ENCODE measurements around the gene ATG4B. TPM values are rescaled to one million over a fixed set of nuclear protein-coding genes. Genes with fewer than 3 reads are reported as not detected.

The ATG4B gene
- total and polyA plus RNA-seq, 2 experiments from 2014 or later, result 65.3 to 85.5 TPM

DNA sequence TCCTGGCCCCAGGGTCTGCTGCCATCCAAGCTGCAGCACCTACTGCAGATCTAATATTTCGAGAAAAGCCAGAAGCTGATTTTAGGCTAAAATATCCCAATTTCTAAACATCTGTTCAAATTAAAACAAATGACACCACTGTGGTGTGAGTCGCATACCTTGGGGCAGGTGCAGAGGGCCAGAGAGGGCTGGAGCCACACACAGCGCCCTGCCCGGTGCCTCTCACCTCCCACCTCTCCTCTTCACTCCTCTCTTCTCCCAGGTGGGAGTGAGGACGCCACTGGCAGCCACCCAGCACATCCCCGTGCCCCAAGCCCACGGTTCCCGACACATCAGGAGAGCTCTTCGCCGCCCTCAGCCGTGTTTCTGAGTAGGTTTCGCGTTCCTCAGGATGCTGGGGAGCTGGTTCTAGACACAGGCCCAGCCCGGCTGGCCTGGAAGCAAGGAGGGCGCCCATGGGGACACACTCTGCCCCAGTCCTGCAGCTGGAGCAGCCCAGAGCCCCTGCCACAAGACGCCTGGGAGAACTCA, 21.9 kb upstream of the ATG4B start:
- TF ChIP-seq EZH2phosphoT487 (IDR thresholded peaks at IDR 0.05; ENCODE audit: insufficient read depth, low read depth) (no peak), EZH2 (IDR thresholded peaks at IDR 0.05; ENCODE audit: insufficient read depth, poor library complexity, severe bottlenecking) (no peak)
- in situ Hi-C loops (cut with MboI), result no loop called here
- no peaks in the 10 kb centered on the region for H3K9me2 ChIP-seq (ENCODE audit: insufficient read depth)
- no peak overlapping the region for H3K27ac ChIP-seq
- no peaks in the 10 kb centered on the region for H3K9me3 ChIP-seq (ENCODE audit: low read depth)
- peaks cover 35% of the 10 kb centered on the region for H3F3A ChIP-seq (ENCODE audit: insufficient read depth)
- H3K4me1 ChIP-seq (ENCODE audit: insufficient read depth), result 0 out of 2 replicates have a peak, but pooled peaks cover 2% of the 10 kb centered on the region
- no peaks in the 10 kb centered on the region for H3K27me3 ChIP-seq (replicated peaks; ENCODE audit: insufficient read depth)
- WGBS, 2 experiments (ENCODE audit: low coverage in 1 of 2, low lambda C conversion rate in 2 of 2, missing lambda C conversion rate in 2 of 2), result 94 to 97% methylated on average over 16 of the region's 16 CpGs
- H3K4me3 ChIP-seq, result no peak overlapping the region
- 0 out of 2 replicates have a peak, but pooled peaks cover 3% of the 10 kb centered on the region for H4K20me1 ChIP-seq (ENCODE audit: insufficient read depth)
- DNase-seq, result no peak
- no peak overlapping the region for H3K9ac ChIP-seq
- 0 out of 2 replicates have a peak, but pooled peaks cover 3% of the 10 kb centered on the region for H3K36me3 ChIP-seq (ENCODE audit: low read depth)
- peaks cover 89% of the 10 kb centered on the region for H3K79me2 ChIP-seq (ENCODE audit: insufficient read depth)
- no peak overlapping the region for H3K4me2 ChIP-seq (ENCODE audit: unreplicated experiment)
- H2AFZ ChIP-seq, result no peak overlapping the region

DNA sequence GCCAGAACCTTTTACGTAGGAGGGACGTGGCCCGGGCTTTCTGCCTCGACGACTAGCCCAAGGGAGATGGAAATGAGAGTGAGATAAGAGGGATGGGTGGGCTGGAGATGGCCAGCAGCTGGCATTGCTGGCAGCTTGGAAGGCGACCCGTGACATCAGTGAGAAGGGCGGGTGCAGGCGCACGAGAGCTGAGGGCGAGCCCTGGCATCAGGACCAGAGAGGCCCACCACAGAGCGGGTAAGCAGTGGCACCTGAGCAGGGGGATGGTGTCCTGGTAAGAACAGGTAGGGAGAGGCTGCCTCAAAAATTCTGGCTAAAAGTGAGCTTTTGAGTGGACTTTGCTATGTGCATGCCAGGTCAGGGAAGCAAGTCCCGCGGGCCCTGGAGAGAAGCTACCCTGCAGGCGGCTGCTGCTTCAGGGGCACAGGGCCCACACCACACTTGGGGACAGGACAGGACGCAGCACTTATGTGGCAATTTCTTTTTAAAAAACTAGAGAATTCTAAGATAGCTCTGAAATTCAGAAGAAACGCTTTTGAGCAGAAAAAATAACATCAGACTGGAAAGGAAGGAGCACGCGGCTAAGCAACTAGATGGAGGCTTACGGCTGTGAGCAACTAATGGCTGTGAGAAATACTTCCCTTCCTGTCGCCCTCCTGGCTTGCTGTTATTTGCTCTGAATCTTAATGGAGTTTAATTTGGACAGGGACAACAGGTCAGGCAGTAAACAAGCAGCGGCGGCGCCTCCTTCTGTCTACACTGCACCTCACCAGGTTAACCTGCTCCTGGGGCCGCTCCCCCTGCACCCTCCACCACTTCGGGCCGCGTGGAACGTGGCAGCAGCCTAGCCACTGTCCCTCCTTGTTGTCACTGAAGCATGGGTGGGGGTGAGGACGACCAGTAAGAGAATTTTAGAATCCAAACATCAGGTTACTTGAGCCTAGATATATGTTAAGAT, 21.0 kb upstream of the ATG4B start:
- Histone ChIP-seq H3K27me3 (replicated peaks; ENCODE audit: insufficient read depth) (no peaks in the 10 kb centered on the region), H2AFZ (no peak overlapping the region), H3K4me2 (ENCODE audit: unreplicated experiment) (no peak overlapping the region), H4K20me1 (ENCODE audit: insufficient read depth) (0 out of 2 replicates have a peak, but pooled peaks cover 3% of the 10 kb centered on the region), H3K4me1 (ENCODE audit: insufficient read depth) (no peaks in the 10 kb centered on the region), H3K9ac (no peak overlapping the region), H3F3A (ENCODE audit: insufficient read depth) (peaks cover 40% of the 10 kb centered on the region), H3K79me2 (ENCODE audit: insufficient read depth) (peaks cover 90% of the 10 kb centered on the region), H3K36me3 (ENCODE audit: low read depth) (0 out of 2 replicates have a peak, but pooled peaks cover 3% of the 10 kb centered on the region), H3K4me3 (no peak overlapping the region), H3K9me2 (ENCODE audit: insufficient read depth) (no peaks in the 10 kb centered on the region), H3K9me3 (ENCODE audit: low read depth) (no peaks in the 10 kb centered on the region), H3K27ac (no peak overlapping the region)
- in situ Hi-C loops (cut with MboI), result no loop called here
- 93 to 95% methylated on average over 30 of the region's 30 CpGs for WGBS, 2 experiments (ENCODE audit: low coverage in 1 of 2, low lambda C conversion rate in 2 of 2, missing lambda C conversion rate in 2 of 2)
- DNase-seq, result no peak
- TF ChIP-seq EZH2phosphoT487 (IDR thresholded peaks at IDR 0.05; ENCODE audit: insufficient read depth, low read depth) (no peak), EZH2 (IDR thresholded peaks at IDR 0.05; ENCODE audit: insufficient read depth, poor library complexity, severe bottlenecking) (no peak)

DNA sequence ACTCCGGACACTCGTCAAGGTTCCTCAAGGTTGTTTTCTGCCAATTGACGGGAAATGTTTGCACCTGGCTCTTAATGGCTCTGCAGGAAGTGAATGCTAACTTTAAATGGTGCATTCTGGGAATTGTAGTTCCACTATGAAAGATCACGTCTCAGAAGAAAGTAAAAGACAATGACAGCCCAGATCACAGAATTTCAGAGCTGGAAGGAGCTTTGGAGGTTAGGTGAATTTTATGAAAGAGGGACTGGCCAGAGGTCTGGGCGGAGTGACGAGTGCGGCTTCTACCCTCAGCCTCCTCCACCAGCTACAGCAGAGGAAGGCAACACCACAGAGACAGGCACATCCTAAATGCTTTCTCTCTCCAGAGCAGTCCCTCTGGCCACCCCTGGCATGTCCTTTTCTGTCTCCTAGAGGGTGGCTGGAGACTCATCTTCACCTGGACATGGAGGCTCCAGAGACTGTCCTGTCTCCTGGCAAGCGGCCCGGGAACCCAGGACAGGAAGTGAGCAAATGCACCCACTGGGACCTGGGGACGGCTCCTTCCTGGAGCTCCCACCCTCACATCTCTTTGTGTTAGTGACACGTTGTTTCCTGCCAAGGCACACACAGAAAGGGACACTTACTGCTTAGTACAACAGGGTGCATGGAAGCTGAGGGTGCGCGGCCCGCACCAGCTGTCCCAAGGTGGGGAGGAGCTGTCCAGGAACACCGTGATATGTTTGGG, 19.9 kb upstream of the ATG4B start:
- Histone ChIP-seq H3K4me3 (no peak overlapping the region), H3K27me3 (replicated peaks; ENCODE audit: insufficient read depth) (no peaks in the 10 kb centered on the region), H3F3A (ENCODE audit: insufficient read depth) (peaks cover 44% of the 10 kb centered on the region), H3K9ac (no peak overlapping the region), H3K27ac (no peak overlapping the region), H3K9me2 (ENCODE audit: insufficient read depth) (no peaks in the 10 kb centered on the region), H3K36me3 (ENCODE audit: low read depth) (0 out of 2 replicates have a peak, but pooled peaks cover 3% of the 10 kb centered on the region), H3K9me3 (ENCODE audit: low read depth) (no peaks in the 10 kb centered on the region), H2AFZ (no peak overlapping the region), H3K4me2 (ENCODE audit: unreplicated experiment) (no peak overlapping the region), H3K79me2 (ENCODE audit: insufficient read depth) (peaks cover 90% of the 10 kb centered on the region), H4K20me1 (ENCODE audit: insufficient read depth) (peaks cover 8% of the 10 kb centered on the region; the same call in 1 of the 2 replicates), H3K4me1 (ENCODE audit: insufficient read depth) (no peaks in the 10 kb centered on the region)
- DNase-seq, result no peak
- 89 to 95% methylated on average over 14 to 15 of the region's 15 CpGs for WGBS, 2 experiments (ENCODE audit: low coverage in 1 of 2, low lambda C conversion rate in 2 of 2, missing lambda C conversion rate in 2 of 2)
- TF ChIP-seq EZH2phosphoT487 (IDR thresholded peaks at IDR 0.05; ENCODE audit: insufficient read depth, low read depth), result no peak
- no peak for TF ChIP-seq EZH2 (IDR thresholded peaks at IDR 0.05; ENCODE audit: insufficient read depth, poor library complexity, severe bottlenecking)
- in situ Hi-C loops (cut with MboI), result no loop called here

DNA sequence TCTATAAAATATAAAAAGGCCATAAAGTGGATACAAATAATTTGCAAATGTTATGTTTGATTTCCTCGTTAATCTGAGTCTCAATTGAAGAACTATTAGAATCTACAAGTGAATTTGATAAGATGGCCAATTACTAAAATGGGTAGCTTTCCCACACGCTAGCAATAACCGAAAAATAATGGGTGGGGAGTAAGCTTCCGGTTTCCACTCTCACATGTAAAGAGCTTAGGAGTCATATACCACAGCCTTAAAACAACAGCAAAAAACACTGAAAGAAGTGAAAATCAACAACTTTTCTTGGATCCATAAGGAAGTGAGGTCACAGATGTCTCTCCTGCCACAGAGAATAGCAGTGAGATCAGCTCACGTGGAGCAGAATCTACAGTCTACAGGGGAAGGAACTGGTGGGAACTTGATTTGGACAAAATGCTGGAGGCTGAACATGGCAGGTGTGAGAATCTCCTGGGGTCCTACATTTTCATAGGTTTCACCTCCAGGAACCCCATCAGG, 19.1 kb upstream of the ATG4B start:
- no peaks in the 10 kb centered on the region for H3K4me1 ChIP-seq (ENCODE audit: insufficient read depth)
- DNase-seq, result no peak
- peaks cover 8% of the 10 kb centered on the region; the same call in 1 of the 2 replicates for H4K20me1 ChIP-seq (ENCODE audit: insufficient read depth)
- H3K9me3 ChIP-seq (ENCODE audit: low read depth), result no peaks in the 10 kb centered on the region
- H3K9ac ChIP-seq, result no peak overlapping the region
- 0 out of 2 replicates have a peak, but pooled peaks cover 3% of the 10 kb centered on the region for H3K36me3 ChIP-seq (ENCODE audit: low read depth)
- no peaks in the 10 kb centered on the region for H3K9me2 ChIP-seq (ENCODE audit: insufficient read depth)
- no peaks in the 10 kb centered on the region for H3K27me3 ChIP-seq (replicated peaks; ENCODE audit: insufficient read depth)
- H3K4me3 ChIP-seq, result no peak overlapping the region
- H2AFZ ChIP-seq, result no peak overlapping the region
- TF ChIP-seq EZH2phosphoT487 (IDR thresholded peaks at IDR 0.05; ENCODE audit: insufficient read depth, low read depth), result no peak
- no peak for TF ChIP-seq EZH2 (IDR thresholded peaks at IDR 0.05; ENCODE audit: insufficient read depth, poor library complexity, severe bottlenecking)
- 97 to 98% methylated on average over 5 of the region's 5 CpGs for WGBS, 2 experiments (ENCODE audit: low coverage in 1 of 2, low lambda C conversion rate in 2 of 2, missing lambda C conversion rate in 2 of 2)
- no peak overlapping the region for H3K4me2 ChIP-seq (ENCODE audit: unreplicated experiment)
- in situ Hi-C loops (cut with MboI), result no loop called here
- peaks cover 44% of the 10 kb centered on the region for H3F3A ChIP-seq (ENCODE audit: insufficient read depth)
- peaks cover 90% of the 10 kb centered on the region for H3K79me2 ChIP-seq (ENCODE audit: insufficient read depth)
- H3K27ac ChIP-seq, result no peak overlapping the region
